GM13977 (cell line): ENCODE data around the gene GFPT2.

ENCODE experiments used
- DNase-seq: peaks from one replicate; pipeline ENCODE4 v3.0.0; 2012; ENCODE audit warnings: low spot score
- in situ Hi-C: fragments of 300-500 bp; cut with MboI; formaldehyde crosslinking; loops from one replicate; pipeline ENCODE4 v1.12.0; 2022; ENCODE audit warnings: low sequenced_read_pairs, low pct_unique_long_range_greater_than_20kb, mixed read lengths, inconsistent platforms; ENCODE audit not compliant: unreplicated experiment
- TF ChIP-seq, protein P1 (sequence below): IDR thresholded peaks from 2 replicates; pipeline ENCODE4 v1.5.1; 2012; ENCODE audit warnings: mild to moderate bottlenecking, control low read depth; ENCODE audit not compliant: insufficient read depth; ENCODE audit errors: extremely low read depth, missing control alignments

The GFPT2 gene

GRCh38 chr5:180281706-180282105 is 71.4 kb downstream of the GFPT2 start:
- TF ChIP-seq, protein P1, sequence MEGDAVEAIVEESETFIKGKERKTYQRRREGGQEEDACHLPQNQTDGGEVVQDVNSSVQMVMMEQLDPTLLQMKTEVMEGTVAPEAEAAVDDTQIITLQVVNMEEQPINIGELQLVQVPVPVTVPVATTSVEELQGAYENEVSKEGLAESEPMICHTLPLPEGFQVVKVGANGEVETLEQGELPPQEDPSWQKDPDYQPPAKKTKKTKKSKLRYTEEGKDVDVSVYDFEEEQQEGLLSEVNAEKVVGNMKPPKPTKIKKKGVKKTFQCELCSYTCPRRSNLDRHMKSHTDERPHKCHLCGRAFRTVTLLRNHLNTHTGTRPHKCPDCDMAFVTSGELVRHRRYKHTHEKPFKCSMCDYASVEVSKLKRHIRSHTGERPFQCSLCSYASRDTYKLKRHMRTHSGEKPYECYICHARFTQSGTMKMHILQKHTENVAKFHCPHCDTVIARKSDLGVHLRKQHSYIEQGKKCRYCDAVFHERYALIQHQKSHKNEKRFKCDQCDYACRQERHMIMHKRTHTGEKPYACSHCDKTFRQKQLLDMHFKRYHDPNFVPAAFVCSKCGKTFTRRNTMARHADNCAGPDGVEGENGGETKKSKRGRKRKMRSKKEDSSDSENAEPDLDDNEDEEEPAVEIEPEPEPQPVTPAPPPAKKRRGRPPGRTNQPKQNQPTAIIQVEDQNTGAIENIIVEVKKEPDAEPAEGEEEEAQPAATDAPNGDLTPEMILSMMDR: no peak
- DNase-seq: no peak
- in situ Hi-C loops: no loop called here

- DNase-seq: no peak
- in situ Hi-C loops: no loop called here
These were observed 78.4 kb downstream of the GFPT2 start for GRCh38 chr5:180274695-180275094.

GRCh38 chr5:180271221-180271620 is 81.9 kb downstream of the GFPT2 start:
- in situ Hi-C loops: no loop called here
- DNase-seq: no peak
- TF ChIP-seq, protein P1: no peak

More at GRCh38 chr5:180274695-180275094, 78.4 kb downstream of the GFPT2 start:
- TF ChIP-seq, protein P1: no peak

DNA sequence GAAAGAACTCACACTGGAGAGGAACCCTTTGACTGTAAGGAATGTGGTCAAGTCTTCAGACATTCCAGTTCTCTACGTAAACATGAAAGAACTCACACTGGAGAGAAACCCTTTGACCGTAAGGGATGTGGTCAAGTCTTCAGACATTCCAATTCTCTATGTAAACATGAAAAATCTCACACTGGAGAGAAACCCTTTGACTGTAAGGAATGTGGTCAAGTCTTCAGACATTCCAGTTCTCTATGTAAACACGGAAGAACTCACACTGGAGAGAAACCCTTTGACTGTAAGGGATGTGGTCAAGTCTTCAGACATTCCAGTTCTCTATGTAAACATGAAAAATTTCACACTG is 93.9 kb downstream of the GFPT2 start:
- in situ Hi-C loops: no loop called here
- DNase-seq: no peak
- TF ChIP-seq, protein P1: no peak

GRCh38 chr5:180253036-180253824 is 99.9 kb downstream of the GFPT2 start:
- TF ChIP-seq, protein P1: no peak
- DNase-seq: no peak
- in situ Hi-C loops: no loop called here

DNA sequence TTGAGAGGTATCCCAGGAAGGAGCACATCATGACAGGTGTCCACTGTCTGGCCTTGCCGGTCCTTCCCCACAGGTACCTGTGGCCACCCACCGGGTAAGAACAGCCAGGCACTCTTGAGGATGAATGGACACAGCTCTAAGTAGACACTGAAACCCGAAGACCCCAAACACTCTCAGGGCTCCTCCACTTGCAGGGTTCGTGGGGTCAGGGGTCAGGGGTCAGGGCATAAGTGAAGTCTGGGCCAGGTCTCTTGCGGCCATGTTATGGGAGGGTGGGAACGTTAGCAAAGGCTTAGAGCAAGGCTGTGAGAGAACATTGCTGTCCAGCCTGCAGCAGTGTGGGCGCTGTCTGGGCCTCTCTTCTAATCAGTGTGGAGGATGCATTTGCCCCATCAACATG is 101.2 kb downstream of the GFPT2 start:
- in situ Hi-C loops: no loop called here
- DNase-seq: no peak
- TF ChIP-seq, protein P1: no peak
